Stomach (tissue), 4 donors: ENCODE data around the gene HEXD.

ENCODE experiments used
- CTCF ChIP-seq, 7 experiments: fragments of 450-650 bp in 4 of 7; fragments of 200-600 bp in 3 of 7; sonication (generic) in 3 of 7; IDR thresholded peaks; one replicate each; pipeline ENCODE4 v1.5.1; 2016 to 2019; ENCODE audit warnings: antibody characterized with exemption in 7 of 7, control low read depth in 2 of 7, mild to moderate bottlenecking in 1 of 7
- POLR2A ChIP-seq, 4 donors: fragments of 450-650 bp; IDR thresholded peaks; one replicate each; pipeline ENCODE4 v1.6.1; 2016; ENCODE audit warnings: antibody characterized with exemption in 4 of 4, control low read depth in 2 of 4, mild to moderate bottlenecking in 1 of 4, moderate library complexity in 1 of 4

- TF ChIP-seq CTCF (IDR thresholded peaks at IDR 0.05): peak in 4 of 7 experiments; percentile 3 to 55 (median 51)
- no peak for TF ChIP-seq POLR2A (IDR thresholded peaks at IDR 0.05)
Measured at GRCh38 chr17:82414548-82415281, 3.4 kb upstream of the HEXD start.
